Neuronal stem cell (in vitro differentiated cells): ENCODE data around the gene CRBN.

ENCODE experiments used
- DNase-seq: peaks from one replicate; pipeline ENCODE4 v3.0.0-alpha.2; 2013; ENCODE audit warnings: low spot score
- H2AFZ ChIP-seq: one replicate; pipeline ENCODE4 v1.6.1; 2013; ENCODE audit warnings: mild to moderate bottlenecking, low read length, inconsistent platforms
- H2AK5ac ChIP-seq: 2 replicates; pipeline ENCODE4 v1.6.1; 2013; ENCODE audit warnings: low read depth, mild to moderate bottlenecking, inconsistent platforms, low read length, moderate library complexity, mixed read lengths
- H2BK120ac ChIP-seq: 2 replicates; pipeline ENCODE4 v1.6.1; 2013; ENCODE audit warnings: low read depth, mild to moderate bottlenecking, inconsistent platforms, low read length, moderate library complexity, mixed read lengths
- H2BK12ac ChIP-seq: one replicate; pipeline ENCODE4 v1.6.1; 2013; ENCODE audit warnings: low read length, inconsistent platforms
- H2BK15ac ChIP-seq: 2 replicates; pipeline ENCODE4 v1.6.1; 2013; ENCODE audit warnings: mild to moderate bottlenecking, low read length, inconsistent platforms, mixed read lengths
- H2BK5ac ChIP-seq: one replicate; pipeline ENCODE4 v1.6.1; 2013; ENCODE audit warnings: inconsistent platforms, mild to moderate bottlenecking, low read length, moderate library complexity
- H3K14ac ChIP-seq: one replicate; pipeline ENCODE4 v1.6.1; 2013; ENCODE audit warnings: low read length, inconsistent platforms
- H3K18ac ChIP-seq: 2 replicates; pipeline ENCODE4 v1.6.1; 2013; ENCODE audit warnings: low read length, inconsistent platforms
- H3K23ac ChIP-seq: 2 replicates; pipeline ENCODE4 v1.6.1; 2013; ENCODE audit warnings: low read depth, mild to moderate bottlenecking, mixed read lengths, low read length, inconsistent platforms; ENCODE audit not compliant: poor library complexity
- H3K27ac ChIP-seq: replicated peaks from 3 replicates; pipeline ENCODE4 v1.5.1; 2013; ENCODE audit warnings: low read length, inconsistent platforms
- H3K27me3 ChIP-seq, 3 experiments: 2 replicates each; pipeline ENCODE4 v1.6.1; 2013; ENCODE audit warnings: low read length in 3 of 3, mild to moderate bottlenecking in 2 of 3, inconsistent platforms in 1 of 3, low read depth in 1 of 3, mixed read lengths in 1 of 3, moderate library complexity in 1 of 3; ENCODE audit not compliant: control insufficient read depth in 3 of 3, insufficient read depth in 3 of 3
- H3K36me3 ChIP-seq, 2 donors: replicated peaks in 1 of 2; 2 replicates each; pipeline ENCODE4 v1.6.1; 2013; ENCODE audit warnings: low read length in 2 of 2; ENCODE audit not compliant: control insufficient read depth in 2 of 2, insufficient read depth in 2 of 2
- H3K4ac ChIP-seq: 2 replicates; pipeline ENCODE4 v1.6.1; 2013; ENCODE audit warnings: inconsistent platforms, mild to moderate bottlenecking, low read length, moderate library complexity
- H3K4me1 ChIP-seq, 2 donors: 1 replicate in 1 of 2; 2 replicates in 1 of 2; pipeline ENCODE4 v1.6.1; 2013; ENCODE audit warnings: low read length in 2 of 2, low read depth in 1 of 2; ENCODE audit not compliant: control insufficient read depth in 2 of 2, insufficient read depth in 1 of 2
- H3K4me2 ChIP-seq: one replicate; pipeline ENCODE4 v1.6.1; 2013; ENCODE audit warnings: mild to moderate bottlenecking, low read length, inconsistent platforms; ENCODE audit not compliant: insufficient read depth, poor library complexity, severe bottlenecking
- H3K4me3 ChIP-seq, 2 donors: 2 replicates each; pipeline ENCODE4 v1.5.1; 2013; ENCODE audit warnings: low read length in 2 of 2, mild to moderate bottlenecking in 2 of 2, inconsistent platforms in 1 of 2, moderate library complexity in 1 of 2
- H3K79me1 ChIP-seq: one replicate; pipeline ENCODE4 v1.6.1; 2013; ENCODE audit warnings: low read depth, mild to moderate bottlenecking, inconsistent platforms, low read length, moderate library complexity
- H3K9ac ChIP-seq: one replicate; pipeline ENCODE4 v1.6.1; 2013; ENCODE audit warnings: mild to moderate bottlenecking, low read depth, low read length, inconsistent platforms; ENCODE audit not compliant: poor library complexity
- H3K9me3 ChIP-seq, 2 donors: replicated peaks in 1 of 2; 2 replicates each; pipeline versions ENCODE3 to v1.6.1; 2013; ENCODE audit warnings: low read length in 2 of 2, mild to moderate bottlenecking in 2 of 2, inconsistent platforms in 1 of 2, low read depth in 1 of 2, mixed read lengths in 1 of 2, moderate library complexity in 1 of 2; ENCODE audit not compliant: control insufficient read depth in 2 of 2, insufficient read depth in 1 of 2
- H4K8ac ChIP-seq: one replicate; pipeline ENCODE4 v1.6.1; 2013; ENCODE audit warnings: low read depth, mild to moderate bottlenecking, inconsistent platforms, low read length, moderate library complexity
- H4K91ac ChIP-seq: one replicate; pipeline ENCODE4 v1.6.1; 2013; ENCODE audit warnings: low read length, low read depth, mild to moderate bottlenecking, inconsistent platforms; ENCODE audit not compliant: poor library complexity
- WGBS, 2 donors: extraction: QIAGEN DNeasy Blood & Tissue Kit; methylation state at CpG; one replicate each; pipeline ENCODE4 v1.1.7; 2013; ENCODE audit warnings: missing lambda C conversion rate in 2 of 2, mixed read lengths in 1 of 2; ENCODE audit not compliant: insufficient read length in 2 of 2, insufficient replicate concordance in 1 of 2; ENCODE audit errors: extremely low coverage in 2 of 2; 5-methylcytosine and 5-hydroxymethylcytosine counted together

CRBN gene

GRCh38 chr3:3192286-3192675 is 12.8 kb upstream of the CRBN start:
- Histone ChIP-seq H3K4ac (no peak overlapping the region), H3K79me1 (no peaks in the 10 kb centered on the region), H3K9me3 (peaks cover 0 to 1% of the 10 kb centered on the region in 2 donors), H3K4me2 (no peak overlapping the region), H3K27ac (no peak overlapping the region), H3K14ac (no peak overlapping the region), H4K91ac (no peak overlapping the region), H3K4me1 (no peaks in the 10 kb centered on the region), H2BK5ac (no peak overlapping the region), H3K9ac (no peak overlapping the region), H4K8ac (no peak overlapping the region), H3K23ac (no peak overlapping the region), H2BK120ac (no peak overlapping the region), H2AFZ (no peak overlapping the region), H3K36me3 (no peaks in the 10 kb centered on the region), H2AK5ac (no peak overlapping the region), H3K27me3 (peaks cover 0 to 25% (median 0%) of the 10 kb centered on the region in 3 experiments), H2BK12ac (no peak overlapping the region), H3K18ac (no peak overlapping the region), H3K4me3 (no peak overlapping the region), H2BK15ac (no peak overlapping the region)
- DNase-seq: no peak
- no CpG with 5 or more reads among the region's 2 CpGs for WGBS, 2 donors

- H2BK15ac ChIP-seq: no peak overlapping the region
- H4K8ac ChIP-seq: no peak overlapping the region
- H2BK120ac ChIP-seq: no peak overlapping the region
- peaks cover 0 to 25% (median 0%) of the 10 kb centered on the region in 3 experiments for H3K27me3 ChIP-seq
- no peak overlapping the region for H2BK5ac ChIP-seq
- H3K23ac ChIP-seq: no peak overlapping the region
- no peak overlapping the region for H3K4ac ChIP-seq
- H3K9ac ChIP-seq: no peak overlapping the region
- no peak overlapping the region for H3K18ac ChIP-seq
- H4K91ac ChIP-seq: no peak overlapping the region
- no peak overlapping the region for H3K27ac ChIP-seq
- no peak for DNase-seq
- no peaks in the 10 kb centered on the region for H3K79me1 ChIP-seq
- H2AFZ ChIP-seq: no peak overlapping the region
- H2BK12ac ChIP-seq: no peak overlapping the region
- no peak overlapping the region for H3K14ac ChIP-seq
- no peak overlapping the region for H3K4me2 ChIP-seq
- peaks cover 1 to 2% of the 10 kb centered on the region in 2 donors for H3K9me3 ChIP-seq
- H3K4me1 ChIP-seq: no peaks in the 10 kb centered on the region
- H3K36me3 ChIP-seq: no peaks in the 10 kb centered on the region
- no peak overlapping the region for H2AK5ac ChIP-seq
- no CpG with 5 or more reads among the region's 4 CpGs for WGBS, 2 donors
- no peak overlapping the region for H3K4me3 ChIP-seq
Measured at GRCh38 chr3:3191675-3192285, 12.3 kb upstream of the CRBN start.

- Histone ChIP-seq H3K4me3 (no peak overlapping the region), H4K8ac (no peak overlapping the region), H2BK5ac (no peak overlapping the region), H3K18ac (no peak overlapping the region), H2BK15ac (no peak overlapping the region), H2BK12ac (no peak overlapping the region), H3K9me3 (peaks cover 2 to 6% of the 10 kb centered on the region in 2 donors), H3K4me2 (no peak overlapping the region), H3K4ac (no peak overlapping the region), H3K23ac (no peak overlapping the region), H2AFZ (no peak overlapping the region), H3K79me1 (no peaks in the 10 kb centered on the region), H3K27ac (no peak overlapping the region), H4K91ac (no peak overlapping the region), H2AK5ac (no peak overlapping the region), H2BK120ac (no peak overlapping the region), H3K4me1 (no peaks in the 10 kb centered on the region), H3K14ac (no peak overlapping the region), H3K36me3 (no peaks in the 10 kb centered on the region), H3K9ac (no peak overlapping the region), H3K27me3 (peaks cover 0 to 25% (median 0%) of the 10 kb centered on the region in 3 experiments)
- no CpG with 5 or more reads among the region's 1 CpG for WGBS, 2 donors
- DNase-seq: no peak
Measured at GRCh38 chr3:3189961-3190360, 10.5 kb upstream of the CRBN start.

- no peak overlapping the region for H2BK120ac ChIP-seq
- no peak overlapping the region for H2BK5ac ChIP-seq
- H2AK5ac ChIP-seq: no peak overlapping the region
- no peak overlapping the region for H4K91ac ChIP-seq
- WGBS, 2 donors: no CpG with 5 or more reads among the region's 1 CpG
- no peak overlapping the region for H2BK12ac ChIP-seq
- H3K27me3 ChIP-seq: peaks cover 0 to 25% (median 0%) of the 10 kb centered on the region in 3 experiments
- no peak overlapping the region for H3K9ac ChIP-seq
- no peak overlapping the region for H3K4ac ChIP-seq
- no peak overlapping the region for H2AFZ ChIP-seq
- no peaks in the 10 kb centered on the region for H3K36me3 ChIP-seq
- no peak overlapping the region for H2BK15ac ChIP-seq
- H3K14ac ChIP-seq: no peak overlapping the region
- no peak overlapping the region for H3K18ac ChIP-seq
- no peak overlapping the region for H4K8ac ChIP-seq
- peaks cover 2 to 6% of the 10 kb centered on the region in 2 donors for H3K9me3 ChIP-seq
- DNase-seq: no peak
- no peak overlapping the region for H3K27ac ChIP-seq
- no peaks in the 10 kb centered on the region for H3K79me1 ChIP-seq
- H3K4me2 ChIP-seq: no peak overlapping the region
- no peaks in the 10 kb centered on the region for H3K4me1 ChIP-seq
- no peak overlapping the region for H3K4me3 ChIP-seq
- H3K23ac ChIP-seq: no peak overlapping the region
Measured at GRCh38 chr3:3189102-3189727, 9.7 kb upstream of the CRBN start.
